Panc1 (cell line): ENCODE measurements around the gene SMAP1.

Source experiments
- CTCF ChIP-seq: fragments of 450-650 bp; IDR thresholded peaks from 2 replicates; pipeline ENCODE4 v1.5.1; 2017; ENCODE audit warnings: mild to moderate bottlenecking
- POLR2AphosphoS5 ChIP-seq: IDR thresholded peaks from 2 replicates; pipeline ENCODE4 v1.6.1; 2012; ENCODE audit warnings: mild to moderate bottlenecking, low read depth, low read length, moderate library complexity
- REST ChIP-seq, 2 experiments: IDR thresholded peaks; 2 replicates each; pipeline ENCODE4 v1.6.1; 2011 to 2012; ENCODE audit warnings: low read depth in 2 of 2, control low read depth in 1 of 2, low read length in 1 of 2, mild to moderate bottlenecking in 1 of 2, moderate library complexity in 1 of 2; ENCODE audit not compliant: insufficient read depth in 1 of 2
- TCF7L2 ChIP-seq: IDR thresholded peaks from 2 replicates; pipeline ENCODE4 v1.6.1; 2011; ENCODE audit warnings: mild to moderate bottlenecking, low read depth, low read length, inconsistent platforms

- TF ChIP-seq CTCF: no peak
- TF ChIP-seq REST (IDR thresholded peaks at IDR 0.05; ENCODE audit: insufficient read depth in 1 of 2, low read depth in 2 of 2, low read length in 1 of 2): no peak
- TF ChIP-seq TCF7L2: no peak
- no peak for TF ChIP-seq POLR2AphosphoS5
Observed at GRCh38 chr6:70806086-70806485, 138.4 kb downstream of the SMAP1 start.
